GM19468 (cell line): ENCODE data around the gene MYLK.

Experiments used
- ATAC-seq: cut with Tn5 transposase; IDR thresholded peaks from one replicate; pipeline ENCODE4 v1.9.1; 2021; ENCODE audit warnings: mild to moderate bottlenecking, moderate library complexity, moderate number of reproducible peaks; ENCODE audit not compliant: unreplicated experiment; ENCODE audit errors: extremely low read depth

MYLK gene

GRCh38 chr3:123834631-123835030 is 49.5 kb downstream of the MYLK start:
- no peak for ATAC-seq

- ATAC-seq = no peak
Observed at GRCh38 chr3:123833398-123833785, 50.7 kb downstream of the MYLK start.

GRCh38 chr3:123832692-123833397 is 51.3 kb downstream of the MYLK start:
- ATAC-seq = no peak

DNA sequence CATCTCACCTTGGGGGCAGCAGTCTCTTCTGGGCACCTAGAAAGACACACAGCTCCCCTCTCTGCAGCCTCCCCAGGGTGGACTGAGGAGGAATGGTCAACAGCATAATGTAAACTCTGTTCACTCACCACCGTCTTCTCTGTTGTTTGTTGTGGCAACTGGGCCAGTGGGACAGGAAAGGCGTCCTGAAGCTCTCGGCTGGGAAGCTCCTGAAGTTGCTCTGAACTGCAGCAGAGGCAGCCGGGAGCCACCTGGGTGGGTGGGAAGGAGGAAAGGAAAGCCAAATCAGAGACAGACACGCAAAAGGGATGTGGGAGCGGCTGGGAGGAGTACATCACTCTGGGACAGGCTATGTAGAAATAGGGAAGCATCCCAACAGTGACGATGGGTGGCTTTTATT is 52.7 kb downstream of the MYLK start:
- no peak for ATAC-seq

- ATAC-seq = no peak
Observed at GRCh38 chr3:123821920-123822319, 62.2 kb downstream of the MYLK start.

GRCh38 chr3:123819949-123820348 is 64.2 kb downstream of the MYLK start:
- no peak for ATAC-seq

- no peak for ATAC-seq
Observed at GRCh38 chr3:123818921-123819429, 65.2 kb downstream of the MYLK start.

GRCh38 chr3:123818324-123818920 is 65.7 kb downstream of the MYLK start:
- no peak for ATAC-seq

- ATAC-seq = no peak
Observed at GRCh38 chr3:123817413-123817812, 66.7 kb downstream of the MYLK start.

DNA sequence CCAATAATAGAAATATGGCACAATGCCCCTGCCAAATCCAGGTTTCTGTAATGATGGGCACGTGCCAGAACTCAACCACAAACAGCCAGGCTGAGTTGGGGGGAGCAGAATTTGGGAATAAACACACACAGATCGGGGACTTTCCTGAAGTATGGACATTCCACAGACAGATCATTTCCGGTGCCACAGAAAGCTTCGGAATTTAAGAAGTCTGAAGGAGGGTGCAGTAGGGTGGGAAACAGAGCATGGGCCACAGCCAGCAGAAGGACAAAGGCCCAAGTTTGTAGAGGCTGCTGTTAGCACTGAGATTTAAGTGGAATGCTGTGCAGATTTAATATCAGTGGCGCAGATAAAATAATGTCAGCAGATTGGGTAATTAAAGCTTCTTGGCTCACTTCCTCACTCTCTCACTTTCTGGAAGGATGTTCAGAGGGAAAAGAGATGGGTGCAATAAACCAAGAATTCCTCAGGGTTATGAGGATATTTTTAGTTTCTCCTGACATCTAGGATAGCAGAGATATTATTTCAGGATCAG is 67.4 kb downstream of the MYLK start:
- ATAC-seq = no peak

DNA sequence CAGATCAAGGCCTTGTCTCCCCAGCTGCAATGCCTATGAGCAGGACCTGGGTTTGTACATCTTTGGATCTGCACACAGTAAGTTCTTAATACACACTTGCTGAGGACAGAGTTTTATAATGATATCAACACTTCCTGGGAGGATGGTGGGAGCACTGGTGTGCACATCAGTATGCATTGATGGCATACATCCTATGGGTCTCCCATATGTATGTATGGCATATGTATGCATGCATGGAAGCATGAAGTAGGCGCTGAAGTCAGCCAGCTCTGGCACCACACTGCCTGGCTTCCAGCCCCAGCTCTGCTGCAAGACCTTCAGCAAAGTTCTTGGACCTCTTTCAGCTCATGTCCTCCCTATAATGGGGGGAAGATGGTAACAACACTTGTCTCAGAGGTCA is 68.2 kb downstream of the MYLK start:
- no peak for ATAC-seq

- ATAC-seq = no peak
Observed at GRCh38 chr3:123813876-123814275, 70.3 kb downstream of the MYLK start.

GRCh38 chr3:123809597-123809996 is 74.5 kb downstream of the MYLK start:
- ATAC-seq = no peak

DNA sequence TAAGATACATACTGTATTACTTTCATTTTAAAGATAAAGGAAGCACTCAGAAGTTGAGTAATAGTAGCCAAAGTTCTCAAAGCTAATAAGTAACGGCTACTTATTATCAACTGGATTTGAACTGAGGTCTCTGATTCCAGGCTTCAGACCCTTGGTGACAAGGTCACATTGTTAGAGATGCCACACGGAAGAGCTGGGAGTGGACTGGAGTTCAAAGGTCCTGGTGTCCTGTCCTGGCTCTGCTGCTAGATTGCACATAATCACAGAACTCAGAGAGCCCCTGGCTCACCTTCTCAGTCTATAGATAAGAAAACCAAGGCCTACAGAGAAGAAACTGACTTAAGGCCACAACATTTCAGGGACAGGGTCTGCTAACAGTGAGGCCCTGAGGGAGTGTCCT is 75.3 kb downstream of the MYLK start:
- no peak for ATAC-seq

DNA sequence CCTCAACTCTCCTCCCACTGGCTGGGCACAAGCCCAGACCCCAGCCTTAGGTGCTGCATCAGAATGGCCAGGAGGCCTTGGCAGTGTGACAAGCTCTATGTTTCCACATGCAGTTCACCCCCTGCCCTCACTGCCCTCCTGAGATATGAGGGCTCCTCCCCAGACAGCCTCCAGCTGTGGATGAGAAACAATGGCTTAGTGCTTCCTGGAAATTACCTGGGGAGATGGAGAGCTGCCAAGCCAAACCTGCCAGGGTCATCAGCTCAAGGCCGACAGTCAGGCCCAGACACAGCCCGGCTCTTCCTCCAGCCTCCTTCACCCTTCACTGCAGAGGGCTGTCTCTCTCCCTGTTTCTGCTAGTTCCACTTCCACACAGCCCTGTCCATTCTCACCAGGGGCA is 76.3 kb downstream of the MYLK start:
- no peak for ATAC-seq

DNA sequence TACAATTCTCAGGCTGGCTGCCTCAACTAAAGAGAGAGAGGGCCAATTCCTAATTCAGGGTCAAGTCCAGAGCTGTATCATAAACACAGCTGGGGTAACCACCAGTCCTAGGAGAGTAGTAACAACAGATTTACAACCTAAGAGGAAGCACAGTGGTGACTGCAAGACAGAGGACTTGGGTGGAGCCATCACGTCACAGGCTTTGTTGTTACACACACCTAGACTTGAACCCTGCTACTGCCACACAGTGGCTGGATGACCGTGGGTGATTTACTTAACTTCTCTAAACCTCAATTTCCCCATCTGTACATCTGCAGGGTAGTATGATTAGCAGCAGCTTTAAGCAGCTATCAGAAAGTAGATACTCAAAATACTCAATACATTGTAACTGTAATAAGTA is 78.6 kb downstream of the MYLK start:
- no peak for ATAC-seq

DNA sequence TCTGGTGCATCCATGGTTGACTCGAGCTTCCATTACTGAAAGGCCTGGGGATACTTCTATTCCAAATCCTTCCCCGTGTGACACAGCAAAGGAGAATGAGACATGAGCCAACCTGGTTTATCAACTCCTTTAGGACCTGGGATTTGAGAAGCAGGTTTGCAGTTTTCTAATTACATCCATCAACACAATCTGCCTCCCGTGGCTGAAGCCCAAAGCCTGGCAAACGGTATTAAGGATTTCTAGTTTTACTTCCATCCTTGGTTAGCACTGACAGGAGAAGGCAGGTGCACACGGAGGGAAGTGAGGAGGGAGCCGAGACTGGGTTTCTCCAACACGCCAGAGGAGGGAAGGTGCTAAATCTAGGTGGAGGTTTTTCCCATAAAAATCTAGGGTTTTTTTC is 79.0 kb downstream of the MYLK start:
- no peak for ATAC-seq

GRCh38 chr3:123804676-123805075 is 79.5 kb downstream of the MYLK start:
- no peak for ATAC-seq

DNA sequence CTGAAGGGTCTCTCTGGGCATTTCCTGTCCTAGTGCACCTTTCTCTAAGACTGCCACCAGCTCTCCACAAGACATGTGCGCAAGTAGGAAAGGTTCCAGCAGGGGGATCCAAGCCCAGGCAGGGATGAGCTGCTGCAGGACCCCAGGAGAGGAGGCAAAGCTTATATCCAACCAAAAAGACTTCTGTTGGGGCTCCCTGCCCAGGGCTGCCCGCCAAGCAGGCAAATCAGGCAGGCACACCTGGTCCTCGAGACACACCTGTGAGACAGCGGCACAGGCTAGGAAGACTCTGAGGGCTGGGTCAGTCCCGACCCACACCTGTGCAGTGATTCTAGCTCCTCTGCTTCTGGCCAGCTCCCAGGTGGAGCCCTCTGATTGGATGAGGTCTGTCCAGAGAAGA is 80.6 kb downstream of the MYLK start:
- no peak for ATAC-seq

DNA sequence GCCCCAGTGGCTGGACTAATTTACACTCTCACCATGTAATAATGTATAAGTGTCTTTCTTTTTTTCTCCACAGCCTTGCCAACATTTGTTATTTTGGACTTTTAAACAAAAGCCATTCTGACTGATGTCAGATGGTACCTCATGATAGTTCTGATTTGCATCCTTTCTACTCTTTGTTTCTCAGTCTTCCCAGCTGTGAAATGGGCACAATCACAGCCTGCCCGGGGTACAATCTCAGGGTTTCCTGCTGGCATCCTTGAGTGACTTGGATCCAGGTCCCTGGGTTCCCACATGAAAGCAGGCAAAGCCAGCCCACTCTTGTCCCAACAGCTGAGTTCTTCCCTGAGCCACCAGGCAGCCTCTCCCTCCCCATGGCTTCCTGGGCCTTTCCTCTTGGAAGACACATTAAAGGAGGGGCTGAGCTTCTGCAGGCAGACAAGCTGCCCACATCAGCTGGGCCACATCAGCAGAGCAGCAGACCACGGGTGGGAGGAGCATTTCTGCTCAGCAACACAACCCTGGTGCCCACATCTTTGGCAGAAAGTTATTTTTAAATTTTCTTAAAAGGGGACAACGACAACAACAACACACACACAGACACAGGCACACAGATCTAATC is 82.0 kb downstream of the MYLK start:
- ATAC-seq = no peak

- ATAC-seq = no peak
Observed at GRCh38 chr3:123801474-123801873, 82.7 kb downstream of the MYLK start.
